Loucy (cell line): ENCODE data around the gene ARHGAP15.

Experiments used
- H2AFZ ChIP-seq: fragments of 200-600 bp; sonication (generic); 2 replicates; pipeline ENCODE4 v1.6.0; 2016; ENCODE audit warnings: antibody characterized with exemption, mild to moderate bottlenecking, low read length, moderate library complexity
- H3F3A ChIP-seq: fragments of 200-600 bp; 2 replicates; pipeline ENCODE4 v1.6.0; 2016; ENCODE audit warnings: antibody characterized with exemption, low read depth, mild to moderate bottlenecking
- H3K27me3 ChIP-seq: fragments of 200-600 bp; sonication (generic); 2 replicates; pipeline ENCODE4 v1.6.1; 2014; ENCODE audit warnings: low read length, mild to moderate bottlenecking; ENCODE audit not compliant: insufficient read depth, poor library complexity, severe bottlenecking
- H3K36me3 ChIP-seq: fragments of 200-600 bp; sonication (generic); 2 replicates; pipeline ENCODE4 v1.6.1; 2016; ENCODE audit warnings: low read length; ENCODE audit not compliant: insufficient read depth
- H3K4me1 ChIP-seq: fragments of 200-600 bp; sonication (generic); 2 replicates; pipeline ENCODE4 v1.5.1; 2014; ENCODE audit warnings: low read length, mild to moderate bottlenecking; ENCODE audit not compliant: insufficient read depth, poor library complexity, severe bottlenecking
- H3K4me2 ChIP-seq: fragments of 200-600 bp; sonication (generic); 2 replicates; pipeline ENCODE4 v1.6.0; 2014; ENCODE audit warnings: antibody characterized with exemption, low read length, low read depth, mild to moderate bottlenecking; ENCODE audit not compliant: poor library complexity, severe bottlenecking
- H3K4me3 ChIP-seq: fragments of 200-600 bp; sonication (generic); 2 replicates; pipeline ENCODE4 v1.5.1; 2014; ENCODE audit warnings: low read length, mild to moderate bottlenecking, mixed read lengths; ENCODE audit not compliant: poor library complexity, severe bottlenecking
- H3K79me2 ChIP-seq: fragments of 200-600 bp; sonication (generic); 2 replicates; pipeline ENCODE4 v1.6.1; 2014; ENCODE audit warnings: low read length; ENCODE audit not compliant: insufficient read depth
- H3K9ac ChIP-seq: fragments of 200-600 bp; sonication (generic); 2 replicates; pipeline ENCODE4 v1.6.0; 2014; ENCODE audit warnings: mild to moderate bottlenecking, low read depth, low read length, moderate library complexity; ENCODE audit not compliant: poor library complexity, severe bottlenecking
- H3K9me2 ChIP-seq: fragments of 200-600 bp; sonication (generic); replicated peaks from 2 replicates; pipeline ENCODE4 v1.6.1; 2016; ENCODE audit warnings: low read depth, low read length, mixed read lengths
- H3K9me3 ChIP-seq: fragments of 200-600 bp; sonication (generic); 2 replicates; pipeline ENCODE4 v1.6.1; 2014; ENCODE audit warnings: mild to moderate bottlenecking, antibody characterized with exemption, low read length, low read depth; ENCODE audit not compliant: insufficient read depth
- H4K20me1 ChIP-seq: fragments of 200-600 bp; sonication (generic); 2 replicates; pipeline ENCODE4 v1.6.0; 2014; ENCODE audit warnings: antibody characterized with exemption, low read length, mild to moderate bottlenecking; ENCODE audit not compliant: insufficient read depth, poor library complexity, severe bottlenecking
- CTCF ChIP-seq: fragments of 200-600 bp; sonication (generic); conservative IDR thresholded peaks from 2 replicates; pipeline ENCODE4 v1.5.1; 2014; ENCODE audit warnings: mild to moderate bottlenecking, antibody characterized with exemption, low read length
- EZH2phosphoT487 ChIP-seq: fragments of 200-600 bp; IDR thresholded peaks from 2 replicates; pipeline ENCODE4 v1.6.1; 2018; ENCODE audit warnings: antibody characterized with exemption, mild to moderate bottlenecking, moderate library complexity, borderline replicate concordance

ARHGAP15 gene

DNA sequence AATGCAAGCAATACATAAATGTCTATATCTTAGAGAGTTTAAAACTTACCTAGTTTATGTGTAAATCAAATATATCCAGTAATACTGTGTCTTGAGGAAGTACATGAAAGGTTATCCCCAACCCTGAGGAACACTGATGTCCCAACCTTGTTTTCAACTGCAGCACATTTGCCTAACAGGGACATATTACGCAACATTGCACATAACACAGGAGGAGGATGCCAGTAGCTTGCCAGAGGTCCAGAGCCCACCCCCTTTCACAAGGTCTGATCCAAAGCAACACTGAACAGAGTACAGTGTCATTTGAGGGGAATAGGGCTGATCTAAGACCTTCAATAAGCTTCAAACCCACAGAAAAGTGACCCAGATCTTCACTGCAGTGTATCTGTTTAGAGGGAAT lies 678.5 kb downstream of the ARHGAP15 start:
- Histone ChIP-seq H3K4me2 (no peak overlapping the region), H3K79me2 (no peaks in the 10 kb centered on the region), H3K9ac (no peak overlapping the region), H3K9me3 (no peaks in the 10 kb centered on the region), H3K36me3 (no peaks in the 10 kb centered on the region), H3K9me2 (no peaks in the 10 kb centered on the region), H3K4me1 (no peaks in the 10 kb centered on the region), H3K4me3 (no peak overlapping the region), H2AFZ (no peak overlapping the region), H3F3A (no peaks in the 10 kb centered on the region), H3K27me3 (no peaks in the 10 kb centered on the region), H4K20me1 (no peaks in the 10 kb centered on the region)
- no peak for TF ChIP-seq CTCF
- TF ChIP-seq EZH2phosphoT487: no peak

- Histone ChIP-seq H3K27me3 (no peaks in the 10 kb centered on the region), H3F3A (no peaks in the 10 kb centered on the region), H3K9me2 (no peaks in the 10 kb centered on the region), H3K9me3 (no peaks in the 10 kb centered on the region), H3K79me2 (no peaks in the 10 kb centered on the region), H3K9ac (no peak overlapping the region), H3K4me1 (no peaks in the 10 kb centered on the region), H4K20me1 (no peaks in the 10 kb centered on the region), H3K36me3 (no peaks in the 10 kb centered on the region), H3K4me3 (no peak overlapping the region), H2AFZ (no peak overlapping the region), H3K4me2 (no peak overlapping the region)
- TF ChIP-seq CTCF (no peak), EZH2phosphoT487 (no peak)
Measured at GRCh38 chr2:143808166-143808565, 678.9 kb downstream of the ARHGAP15 start.

DNA sequence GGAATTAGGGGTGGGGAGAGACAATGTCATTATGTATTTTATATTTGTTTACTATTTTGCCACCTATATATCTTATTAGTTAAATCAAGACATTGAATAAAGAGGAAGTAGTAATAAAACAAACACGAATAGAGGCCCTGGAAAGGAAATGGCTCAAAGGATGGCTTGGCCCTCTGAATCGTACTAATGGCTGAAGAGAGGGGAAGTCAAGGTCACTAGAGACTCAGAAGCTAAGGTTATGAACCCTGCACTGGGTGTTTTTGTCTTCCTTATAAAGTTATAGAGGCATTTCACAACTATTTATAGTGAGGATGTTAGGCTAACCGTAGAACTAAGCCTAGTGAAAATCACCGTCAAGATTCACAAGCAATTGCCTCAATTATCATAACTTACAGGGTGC lies 685.9 kb downstream of the ARHGAP15 start:
- Histone ChIP-seq H3K4me1 (no peaks in the 10 kb centered on the region), H3K79me2 (no peaks in the 10 kb centered on the region), H4K20me1 (no peaks in the 10 kb centered on the region), H3K9me3 (no peaks in the 10 kb centered on the region), H3K36me3 (no peaks in the 10 kb centered on the region), H3K4me2 (no peak overlapping the region), H3K27me3 (no peaks in the 10 kb centered on the region), H3K9me2 (no peaks in the 10 kb centered on the region), H3K9ac (no peak overlapping the region), H3F3A (no peaks in the 10 kb centered on the region), H3K4me3 (no peak overlapping the region), H2AFZ (peak overlapping the region; percentile 34; the same call in 1 of the 2 replicates)
- TF ChIP-seq CTCF (no peak), EZH2phosphoT487 (no peak)
